CD14-positive monocyte (primary cell): ENCODE measurements around the gene MEG3. TPM values are rescaled to one million over a fixed set of nuclear protein-coding genes. Genes with fewer than 3 reads are reported as not detected.

Source experiments
- DNase-seq, 3 donors: peaks; one replicate each; pipeline ENCODE4 v3.0.0-alpha.2; 2011 to 2022
- H2AFZ ChIP-seq: 2 replicates; pipeline ENCODE4 v1.6.0; 2012; ENCODE audit warnings: mild to moderate bottlenecking, low read depth, low read length, inconsistent platforms; ENCODE audit not compliant: insufficient read depth, poor library complexity, severe bottlenecking
- H3K27ac ChIP-seq, 2 donors: 1 replicate in 1 of 2; 2 replicates in 1 of 2; pipeline ENCODE4 v1.5.1; 2012 to 2013; ENCODE audit warnings: low read length in 2 of 2, control low read depth in 1 of 2, inconsistent platforms in 1 of 2, low read depth in 1 of 2, mild to moderate bottlenecking in 1 of 2
- H3K27me3 ChIP-seq, 2 donors: one replicate each; pipeline versions ENCODE4 v1.6.0 to v1.6.1; 2011 to 2013; ENCODE audit warnings: low read length in 2 of 2; ENCODE audit not compliant: control insufficient read depth in 2 of 2, insufficient read depth in 2 of 2
- H3K36me3 ChIP-seq, 2 donors: replicated peaks in 1 of 2; 1 replicate in 1 of 2; 2 replicates in 1 of 2; pipeline versions ENCODE4 v1.5.1 to v1.6.1; 2012 to 2013; ENCODE audit warnings: low read length in 2 of 2, control low read depth in 1 of 2, inconsistent platforms in 1 of 2, mild to moderate bottlenecking in 1 of 2; ENCODE audit not compliant: insufficient read depth in 2 of 2, control insufficient read depth in 1 of 2
- H3K4me1 ChIP-seq, 2 donors: 1 replicate in 1 of 2; 2 replicates in 1 of 2; pipeline versions ENCODE4 v1.5.1 to v1.6.1; 2012 to 2013; ENCODE audit warnings: low read length in 2 of 2, control low read depth in 1 of 2, inconsistent platforms in 1 of 2, mild to moderate bottlenecking in 1 of 2, moderate library complexity in 1 of 2; ENCODE audit not compliant: insufficient read depth in 2 of 2, control insufficient read depth in 1 of 2
- H3K4me2 ChIP-seq: replicated peaks from 2 replicates; pipeline ENCODE3; 2012; ENCODE audit warnings: low read length, moderate library complexity, mild to moderate bottlenecking; ENCODE audit not compliant: poor library complexity, severe bottlenecking; ENCODE audit errors: extremely low read depth
- H3K4me3 ChIP-seq, 3 experiments: fragments of 200-600 bp in 1 of 3; sonication (generic) in 1 of 3; replicated peaks in 1 of 3; 1 replicate in 2 of 3; 2 replicates in 1 of 3; pipeline ENCODE4 v1.5.1; 2011 to 2013; ENCODE audit warnings: low read length in 3 of 3, mild to moderate bottlenecking in 3 of 3, control low read depth in 2 of 3, low read depth in 2 of 3, inconsistent platforms in 1 of 3, moderate library complexity in 1 of 3
- H3K79me2 ChIP-seq: 2 replicates; pipeline ENCODE4 v1.6.0; 2012; ENCODE audit warnings: mild to moderate bottlenecking, control low read depth, inconsistent platforms, low read length, moderate library complexity; ENCODE audit not compliant: insufficient read depth
- H3K9ac ChIP-seq: 2 replicates; pipeline ENCODE4 v1.6.0; 2017; ENCODE audit warnings: low read length, mild to moderate bottlenecking; ENCODE audit not compliant: insufficient read depth, poor library complexity, severe bottlenecking
- H3K9me3 ChIP-seq, 2 donors: replicated peaks in 1 of 2; 1 replicate in 1 of 2; 2 replicates in 1 of 2; pipeline versions ENCODE4 v1.5.1 to v1.6.1; 2012 to 2013; ENCODE audit warnings: low read length in 2 of 2, control low read depth in 1 of 2; ENCODE audit not compliant: control insufficient read depth in 1 of 2, insufficient read depth in 1 of 2
- H4K20me1 ChIP-seq: 2 replicates; pipeline ENCODE4 v1.6.0; 2012; ENCODE audit warnings: mild to moderate bottlenecking, low read length, control low read depth, moderate library complexity; ENCODE audit not compliant: insufficient read depth
- H3K27ac Mint-ChIP-seq, 7 donors: one replicate each; pipeline ENCODE4 v1.8.0; 2020; ENCODE audit warnings: mild to moderate bottlenecking in 7 of 7, mixed read lengths in 7 of 7, moderate library complexity in 6 of 7, inconsistent platforms in 2 of 7
- H3K27me3 Mint-ChIP-seq, 3 donors: one replicate each; pipeline ENCODE4 v1.8.0; 2021 to 2022; ENCODE audit warnings: low read depth in 3 of 3, mild to moderate bottlenecking in 3 of 3, mixed read lengths in 3 of 3, moderate library complexity in 3 of 3, inconsistent platforms in 1 of 3
- H3K36me3 Mint-ChIP-seq, 2 donors: one replicate each; pipeline ENCODE4 v1.8.0; 2020; ENCODE audit warnings: mixed read lengths in 2 of 2, inconsistent platforms in 1 of 2, mild to moderate bottlenecking in 1 of 2
- H3K4me1 Mint-ChIP-seq: one replicate; pipeline ENCODE4 v1.8.0; 2020; ENCODE audit warnings: mild to moderate bottlenecking, mixed read lengths
- H3K4me3 Mint-ChIP-seq, 2 donors: one replicate each; pipeline ENCODE4 v1.8.0; 2020; ENCODE audit warnings: mild to moderate bottlenecking in 2 of 2, mixed read lengths in 2 of 2, moderate library complexity in 1 of 2
- H3K9me3 Mint-ChIP-seq, 7 donors: one replicate each; pipeline ENCODE4 v1.8.0; 2020 to 2022; ENCODE audit warnings: mixed read lengths in 7 of 7, mild to moderate bottlenecking in 6 of 7, moderate library complexity in 6 of 7, inconsistent platforms in 2 of 7
- CTCF ChIP-seq: fragments of 200-600 bp; IDR thresholded peaks from one replicate; pipeline ENCODE4 v1.8.0; 2022; ENCODE audit warnings: antibody characterized with exemption, mild to moderate bottlenecking
- WGBS: methylation state at CpG from one replicate; pipeline ENCODE4 v1.1.5; 2013; ENCODE audit warnings: missing lambda C conversion rate; ENCODE audit not compliant: insufficient coverage; 5-methylcytosine and 5-hydroxymethylcytosine counted together
- intact Hi-C, 2 donors: fragments of 100-400 bp; cut with micrococcal nuclease; formaldehyde crosslinking; loops; one replicate each; pipeline versions ENCODE4 v1.15.0 to v1.15.1; 2023
- polyA plus RNA-seq, 3 donors: library from polyadenylated mRNA; depleted of rRNA in 1 of 3; unstranded in 2 of 3; stranded (reverse) in 1 of 3; fragments of 300-500 nt in 2 of 3; fragments of >200 nt in 1 of 3; fragmentation: Illumina TruSeq in 2 of 3; gene quantifications; 1 replicate in 2 of 3; 2 replicates in 1 of 3; pipeline ENCODE4 v1.2.3, GENCODE V29; 2012 to 2021

The MEG3 gene
- polyA plus RNA-seq, 3 donors: 1.7 TPM; not detected in 2

GRCh38 chr14:100864960-100865681 lies 39.2 kb downstream of the MEG3 start:
- Mint-ChIP-seq H3K27ac (no peak overlapping the region), H3K4me1 (no peaks in the 10 kb centered on the region), H3K27me3 (peaks cover 0 to 7% (median 5%) of the 10 kb centered on the region in 3 donors), H3K36me3 (no peaks in the 10 kb centered on the region), H3K4me3 (no peak overlapping the region), H3K9me3 (peaks cover 0 to 8% (median 0%) of the 10 kb centered on the region in 7 donors)
- H2AFZ ChIP-seq: no peak overlapping the region
- H3K36me3 ChIP-seq: no peaks in the 10 kb centered on the region
- H3K27ac ChIP-seq: no peak overlapping the region
- no peaks in the 10 kb centered on the region for H3K9me3 ChIP-seq
- H3K9ac ChIP-seq: no peak overlapping the region
- DNase-seq: no peak
- H4K20me1 ChIP-seq: no peaks in the 10 kb centered on the region
- WGBS: 96% methylated on average over 6 of the region's 9 CpGs
- no peaks in the 10 kb centered on the region for H3K79me2 ChIP-seq
- H3K4me3 ChIP-seq: no peak overlapping the region
- H3K4me1 ChIP-seq: no peaks in the 10 kb centered on the region
- H3K27me3 ChIP-seq: no peaks in the 10 kb centered on the region
- intact Hi-C loops: no loop called here
- H3K4me2 ChIP-seq: no peak overlapping the region
- no peak for TF ChIP-seq CTCF

- Histone ChIP-seq H3K9ac (no peak overlapping the region), H3K4me3 (no peak overlapping the region), H3K4me1 (no peaks in the 10 kb centered on the region), H3K27me3 (no peaks in the 10 kb centered on the region), H3K36me3 (no peaks in the 10 kb centered on the region), H3K27ac (no peak overlapping the region), H3K4me2 (no peak overlapping the region), H2AFZ (no peak overlapping the region), H3K9me3 (no peaks in the 10 kb centered on the region), H4K20me1 (no peaks in the 10 kb centered on the region), H3K79me2 (no peaks in the 10 kb centered on the region)
- over 99% methylated on average over 20 of the region's 22 CpGs for WGBS
- H3K27ac Mint-ChIP-seq: no peak overlapping the region
- no peaks in the 10 kb centered on the region for H3K4me1 Mint-ChIP-seq
- no peak for DNase-seq
- TF ChIP-seq CTCF: no peak
- peaks cover 0 to 5% (median 5%) of the 10 kb centered on the region in 3 donors for H3K27me3 Mint-ChIP-seq
- peaks cover 0 to 8% (median 0%) of the 10 kb centered on the region in 7 donors for H3K9me3 Mint-ChIP-seq
- no peaks in the 10 kb centered on the region for H3K36me3 Mint-ChIP-seq
- intact Hi-C loops: no loop called here
- no peak overlapping the region for H3K4me3 Mint-ChIP-seq
Measured at GRCh38 chr14:100865682-100866591, 40.0 kb downstream of the MEG3 start.
